Mesothelial cell of epicardium (in vitro differentiated cells): ENCODE measurements around the gene BAHCC1. TPM values are rescaled to one million over a fixed set of nuclear protein-coding genes. Genes with fewer than 3 reads are reported as not detected.

ENCODE experiments used
- DNase-seq, 2 experiments: peaks; one replicate each; pipeline ENCODE4 v3.0.0; 2021; ENCODE audit warnings: low spot score in 2 of 2; ENCODE audit not compliant: unreplicated experiment in 2 of 2
- H3K27ac Mint-ChIP-seq: 2 replicates; pipeline ENCODE4 v1.8.0; 2021; ENCODE audit warnings: mixed read lengths
- H3K27me3 Mint-ChIP-seq: 2 replicates; pipeline ENCODE4 v1.8.0; 2021; ENCODE audit warnings: low read depth, mixed read lengths
- H3K36me3 Mint-ChIP-seq: 2 replicates; pipeline ENCODE4 v1.8.0; 2021; ENCODE audit warnings: mixed read lengths
- H3K4me1 Mint-ChIP-seq: 2 replicates; pipeline ENCODE4 v1.8.0; 2021; ENCODE audit warnings: mixed read lengths
- H3K4me3 Mint-ChIP-seq: 2 replicates; pipeline ENCODE4 v1.8.0; 2021; ENCODE audit warnings: mild to moderate bottlenecking, moderate library complexity, mixed read lengths
- H3K9me3 Mint-ChIP-seq: 2 replicates; pipeline ENCODE4 v1.8.0; 2021; ENCODE audit warnings: mixed read lengths
- total RNA-seq: library from RNA; stranded (reverse); gene quantifications from 3 replicates; pipeline ENCODE4 v1.2.1, GENCODE V29; 2021
- TF ChIP-seq, protein P1 (sequence below): fragments of 200-600 bp; sonication (generic); IDR thresholded peaks from one replicate; pipeline ENCODE4 v1.5.0; 2021; ENCODE audit warnings: antibody characterized with exemption; ENCODE audit not compliant: unreplicated experiment

The BAHCC1 gene
- total RNA-seq, 1 donor from 2014 or later: 34.9 TPM

- no peak for DNase-seq
- Mint-ChIP-seq H3K36me3 (no peaks in the 10 kb centered on the region), H3K4me3 (no peak overlapping the region), H3K4me1 (peaks cover 6% of the 10 kb centered on the region), H3K27ac (peak overlapping the region; percentile 25), H3K27me3 (peaks cover 2% of the 10 kb centered on the region), H3K9me3 (no peaks in the 10 kb centered on the region)
- TF ChIP-seq, protein P1, sequence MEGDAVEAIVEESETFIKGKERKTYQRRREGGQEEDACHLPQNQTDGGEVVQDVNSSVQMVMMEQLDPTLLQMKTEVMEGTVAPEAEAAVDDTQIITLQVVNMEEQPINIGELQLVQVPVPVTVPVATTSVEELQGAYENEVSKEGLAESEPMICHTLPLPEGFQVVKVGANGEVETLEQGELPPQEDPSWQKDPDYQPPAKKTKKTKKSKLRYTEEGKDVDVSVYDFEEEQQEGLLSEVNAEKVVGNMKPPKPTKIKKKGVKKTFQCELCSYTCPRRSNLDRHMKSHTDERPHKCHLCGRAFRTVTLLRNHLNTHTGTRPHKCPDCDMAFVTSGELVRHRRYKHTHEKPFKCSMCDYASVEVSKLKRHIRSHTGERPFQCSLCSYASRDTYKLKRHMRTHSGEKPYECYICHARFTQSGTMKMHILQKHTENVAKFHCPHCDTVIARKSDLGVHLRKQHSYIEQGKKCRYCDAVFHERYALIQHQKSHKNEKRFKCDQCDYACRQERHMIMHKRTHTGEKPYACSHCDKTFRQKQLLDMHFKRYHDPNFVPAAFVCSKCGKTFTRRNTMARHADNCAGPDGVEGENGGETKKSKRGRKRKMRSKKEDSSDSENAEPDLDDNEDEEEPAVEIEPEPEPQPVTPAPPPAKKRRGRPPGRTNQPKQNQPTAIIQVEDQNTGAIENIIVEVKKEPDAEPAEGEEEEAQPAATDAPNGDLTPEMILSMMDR: no peak
Measured at GRCh38 chr17:81500047-81500446, 104.8 kb downstream of the BAHCC1 start.

- no peaks in the 10 kb centered on the region for H3K9me3 Mint-ChIP-seq
- H3K36me3 Mint-ChIP-seq: no peaks in the 10 kb centered on the region
- H3K4me1 Mint-ChIP-seq: peaks cover 6% of the 10 kb centered on the region
- no peak overlapping the region for H3K27ac Mint-ChIP-seq
- no peak for DNase-seq
- TF ChIP-seq, protein P1: no peak
- H3K27me3 Mint-ChIP-seq: no peaks in the 10 kb centered on the region
- H3K4me3 Mint-ChIP-seq: no peak overlapping the region
Measured at GRCh38 chr17:81502471-81503017, 107.3 kb downstream of the BAHCC1 start.

DNA sequence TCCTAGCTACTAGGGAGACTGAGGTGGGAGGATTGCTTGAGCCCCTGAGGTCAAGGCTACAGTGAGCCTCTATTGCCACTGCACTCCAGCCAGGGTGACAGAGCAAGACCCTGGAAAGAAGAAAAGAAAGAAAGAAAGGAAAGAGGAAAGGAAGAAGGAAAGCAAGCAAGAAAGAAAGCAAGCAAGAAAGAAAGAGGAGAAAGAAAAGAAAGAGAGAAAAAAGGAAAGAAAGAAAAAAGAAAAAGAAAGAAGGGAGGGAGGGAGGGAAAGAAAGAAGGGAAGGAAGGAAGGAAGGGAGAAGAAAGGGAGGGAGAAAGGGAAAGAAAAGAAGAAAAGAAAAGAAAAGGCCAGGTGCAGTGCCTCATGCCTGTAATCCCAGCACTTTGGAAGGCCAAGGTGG lies 108.4 kb downstream of the BAHCC1 start:
- no peak for DNase-seq
- peaks cover 9% of the 10 kb centered on the region for H3K4me1 Mint-ChIP-seq
- H3K4me3 Mint-ChIP-seq: no peak overlapping the region
- peaks cover 3% of the 10 kb centered on the region for H3K9me3 Mint-ChIP-seq
- TF ChIP-seq, protein P1: no peak
- H3K27ac Mint-ChIP-seq: no peak overlapping the region
- H3K36me3 Mint-ChIP-seq: peaks cover 8% of the 10 kb centered on the region
- no peaks in the 10 kb centered on the region for H3K27me3 Mint-ChIP-seq

- peaks cover 3% of the 10 kb centered on the region for H3K9me3 Mint-ChIP-seq
- H3K27ac Mint-ChIP-seq: peak overlapping the region; percentile 88
- peaks cover 25% of the 10 kb centered on the region for H3K4me1 Mint-ChIP-seq
- peaks cover 44% of the 10 kb centered on the region for H3K36me3 Mint-ChIP-seq
- H3K27me3 Mint-ChIP-seq: no peaks in the 10 kb centered on the region
- H3K4me3 Mint-ChIP-seq: peak overlapping the region; percentile 99
- no peak for DNase-seq
- TF ChIP-seq, protein P1: no peak
Measured at GRCh38 chr17:81508639-81509206, 113.5 kb downstream of the BAHCC1 start.

DNA sequence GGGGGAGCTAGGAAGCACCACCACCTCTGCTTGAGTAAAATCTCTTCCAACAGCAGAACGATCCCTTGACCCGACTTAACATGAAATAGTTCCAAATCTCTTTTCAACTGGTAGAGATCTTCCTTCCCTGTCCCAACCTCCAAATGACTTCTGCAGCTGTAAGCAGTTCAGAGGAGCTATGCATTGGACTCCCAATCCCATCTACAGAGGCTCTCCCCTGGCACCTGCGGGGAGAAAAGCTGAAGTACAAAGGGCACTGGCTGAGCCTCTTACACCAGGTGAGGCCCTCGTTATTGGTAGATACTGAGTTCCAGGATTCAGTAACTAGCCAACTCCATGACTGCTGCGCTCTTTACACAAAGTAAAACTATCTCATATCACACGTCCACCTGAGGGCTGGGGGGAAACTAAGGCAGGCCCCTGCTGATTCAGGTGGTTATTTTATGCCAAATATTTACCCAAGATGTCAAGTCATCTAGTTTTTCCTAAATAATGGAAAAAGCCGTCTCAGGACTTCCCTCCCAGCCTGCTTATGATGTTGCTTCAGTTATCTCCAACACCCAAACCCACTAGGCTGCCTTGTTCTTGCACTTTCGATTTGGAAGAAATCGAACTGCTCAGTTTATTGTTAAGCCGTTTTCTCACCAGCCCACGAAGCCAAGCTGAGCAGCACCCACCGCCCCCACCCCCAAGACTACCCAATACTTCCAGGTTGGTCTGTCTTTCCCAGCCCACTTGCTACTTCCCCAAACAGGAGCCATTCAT lies 114.1 kb downstream of the BAHCC1 start:
- TF ChIP-seq, protein P1: no peak
- Mint-ChIP-seq H3K36me3 (peaks cover 44% of the 10 kb centered on the region), H3K9me3 (peaks cover 3% of the 10 kb centered on the region), H3K4me3 (peak overlapping the region; percentile 99), H3K27me3 (no peaks in the 10 kb centered on the region), H3K4me1 (peaks cover 25% of the 10 kb centered on the region), H3K27ac (peak overlapping the region; percentile 88)
- no peak for DNase-seq
